Astrocyte of the spinal cord (primary cell): Measurements from ENCODE around the gene BPTF.

Experiments
- DNase-seq: peaks from one replicate; pipeline ENCODE4 v3.0.0; 2011; ENCODE audit warnings: low read depth, low spot score
- H3K4me3 ChIP-seq: 2 replicates; pipeline ENCODE4 v1.5.1; 2011; ENCODE audit warnings: low read depth, mild to moderate bottlenecking, low read length, moderate library complexity
- CTCF ChIP-seq: IDR thresholded peaks from 2 replicates; pipeline ENCODE4 v1.5.1; 2012; ENCODE audit warnings: low read depth, mild to moderate bottlenecking, low read length, inconsistent platforms
- in situ Hi-C: cut with HindIII; loops from 2 replicates; pipeline ENCODE4 v1.10.0; 2017; ENCODE audit warnings: low sequenced_read_pairs

BPTF gene

GRCh38 chr17:67862614-67863217 is 37.4 kb downstream of the BPTF start:
- in situ Hi-C loops: no loop called here
- TF ChIP-seq CTCF: no peak
- DNase-seq: no peak
- H3K4me3 ChIP-seq: no peak overlapping the region

GRCh38 chr17:67863624-67864247 is 38.4 kb downstream of the BPTF start:
- no peak for TF ChIP-seq CTCF
- no peak overlapping the region for H3K4me3 ChIP-seq
- no peak for DNase-seq
- in situ Hi-C loops: no loop called here

DNA sequence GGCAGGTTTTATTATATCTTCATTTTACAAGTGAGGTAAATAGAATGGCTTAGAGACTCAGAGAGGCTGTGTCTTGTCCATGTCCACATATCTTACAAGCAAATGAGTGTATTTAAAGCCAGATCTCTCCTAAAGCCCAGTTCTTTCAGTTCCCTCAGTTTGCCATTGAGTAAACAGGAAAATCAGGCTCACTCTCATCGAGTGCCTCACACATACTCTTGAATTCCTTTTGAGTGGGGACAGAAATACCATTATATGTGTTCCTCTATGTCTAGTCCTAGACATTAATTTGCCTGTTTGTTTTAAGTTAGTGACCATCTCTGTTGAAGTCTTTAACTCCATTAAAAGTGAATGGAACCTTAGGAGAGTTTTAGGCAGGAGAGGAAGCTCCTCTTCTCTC is 40.1 kb downstream of the BPTF start:
- in situ Hi-C loops: no loop called here
- no peak for DNase-seq
- no peak overlapping the region for H3K4me3 ChIP-seq
- no peak for TF ChIP-seq CTCF

DNA sequence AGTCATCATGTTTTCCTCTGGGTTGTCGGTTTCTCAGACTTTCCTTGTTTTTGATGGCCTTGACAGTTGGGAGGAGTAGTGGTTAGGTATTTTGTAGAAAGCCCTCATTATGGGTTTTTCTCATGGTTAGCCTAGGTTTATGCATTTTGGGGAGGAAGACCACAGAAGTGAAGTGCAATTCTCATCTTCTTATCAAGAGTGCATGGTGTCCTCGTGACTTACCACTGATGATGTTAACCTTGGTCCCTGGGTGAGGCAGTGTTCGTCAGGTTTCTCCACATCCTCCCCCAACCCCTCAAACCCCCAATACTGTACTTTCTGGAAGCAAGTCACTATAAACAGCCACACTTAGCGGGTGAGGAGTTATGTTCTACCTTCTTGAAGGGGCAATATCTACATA is 42.3 kb downstream of the BPTF start:
- DNase-seq: no peak
- no peak overlapping the region for H3K4me3 ChIP-seq
- in situ Hi-C loops: no loop called here
- no peak for TF ChIP-seq CTCF

- no peak for DNase-seq
- in situ Hi-C loops: no loop called here
- H3K4me3 ChIP-seq: no peak overlapping the region
- TF ChIP-seq CTCF: no peak
Observed at GRCh38 chr17:67868176-67868575, 42.9 kb downstream of the BPTF start.

DNA sequence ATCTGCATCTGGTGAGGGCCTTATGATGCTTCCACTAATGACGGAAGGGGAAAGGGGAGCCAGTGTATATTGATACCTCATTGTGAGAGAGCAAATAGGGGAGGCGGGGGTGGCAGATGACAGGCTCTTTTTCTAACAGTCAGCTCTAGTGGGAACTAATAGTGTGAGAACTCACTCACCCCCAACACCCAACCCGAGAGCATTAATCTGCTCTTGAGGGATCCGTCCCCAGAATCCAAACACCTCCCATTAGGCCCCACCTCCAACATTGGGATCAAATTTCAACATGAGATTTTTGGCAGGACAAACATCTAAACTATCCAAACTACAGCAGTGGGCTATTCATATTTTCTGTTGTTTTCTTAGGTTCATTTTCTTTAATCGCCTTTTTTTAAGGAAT is 54.4 kb downstream of the BPTF start:
- DNase-seq: no peak
- TF ChIP-seq CTCF: no peak
- no peak overlapping the region for H3K4me3 ChIP-seq
- in situ Hi-C loops: no loop called here

DNA sequence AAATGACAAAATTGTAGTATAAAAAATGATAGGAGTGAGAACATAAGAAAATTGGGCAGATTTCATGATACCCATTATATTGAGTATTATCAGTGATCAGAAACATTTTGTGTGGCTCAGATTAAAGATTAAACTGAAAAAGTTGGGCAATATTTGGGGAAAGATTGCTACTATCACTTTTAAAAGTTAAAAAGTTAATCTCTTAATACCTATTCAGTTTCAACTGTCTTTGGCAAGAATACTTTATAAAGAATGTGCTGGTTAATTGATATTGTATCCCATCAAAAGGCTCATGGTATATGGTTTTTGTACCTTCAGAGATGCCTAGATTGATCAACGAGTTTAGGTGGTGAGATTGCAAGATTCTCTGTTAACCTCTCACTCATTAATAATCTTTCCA is 55.8 kb downstream of the BPTF start:
- no peak for TF ChIP-seq CTCF
- in situ Hi-C loops: no loop called here
- DNase-seq: no peak

More for the DNA sequence above, 55.8 kb downstream of the BPTF start:
- no peak overlapping the region for H3K4me3 ChIP-seq
